A673 (cell line): ENCODE data around the gene FBXO48. TPM values are rescaled to one million over a fixed set of nuclear protein-coding genes. Genes with fewer than 3 reads are reported as not detected.

Experiments used
- BruUV-seq: library from RNA; stranded (reverse); fragments of 400-500 nt; replicated peaks from 2 replicates; lab custom pipeline; 2021; lab: Mats Ljungman, UMichigan
- CTCF ChIA-PET: fragments of 300-600 bp; sonication (Branson Sonifier 250); formaldehyde crosslinking; loops from one replicate; lab custom pipeline; 2022; ENCODE audit warnings: antibody characterized with exemption; lab: Charles Lee
- POLR2A ChIA-PET: fragments of 300-600 bp; sonication (Branson Sonifier 250); formaldehyde crosslinking; loops from one replicate; lab custom pipeline; 2022; ENCODE audit warnings: antibody characterized with exemption; ENCODE audit not compliant: low non-redundant PET; lab: Charles Lee
- DNase-seq: peaks from one replicate; pipeline ENCODE4 v3.0.0-alpha.2; 2015; ENCODE audit warnings: low spot score
- H3K27ac ChIP-seq: fragments of 200-600 bp; sonication (generic); 2 replicates; pipeline ENCODE4 v1.5.1; 2016; ENCODE audit warnings: mixed run types, low read depth, mild to moderate bottlenecking, mixed read lengths, antibody characterized with exemption, low read length; ENCODE audit not compliant: poor library complexity, severe bottlenecking
- H3K27me3 ChIP-seq: fragments of 200-600 bp; sonication (generic); replicated peaks from 2 replicates; pipeline ENCODE4 v1.6.1; 2017; ENCODE audit warnings: mixed run types, low read depth, mild to moderate bottlenecking, mixed read lengths, antibody characterized with exemption, low read length; ENCODE audit not compliant: insufficient read depth, poor library complexity
- H3K36me3 ChIP-seq: fragments of 200-600 bp; sonication (generic); 2 replicates; pipeline ENCODE4 v1.6.1; 2016; ENCODE audit warnings: mixed run types, mild to moderate bottlenecking, mixed read lengths, antibody characterized with exemption, low read length; ENCODE audit not compliant: insufficient read depth, poor library complexity, severe bottlenecking
- H3K4me1 ChIP-seq: fragments of 200-600 bp; sonication (generic); 2 replicates; pipeline ENCODE4 v1.6.1; 2017; ENCODE audit warnings: mixed run types, mild to moderate bottlenecking, mixed read lengths, antibody characterized with exemption, low read length; ENCODE audit not compliant: insufficient read depth, poor library complexity, severe bottlenecking
- H3K4me3 ChIP-seq: fragments of 200-600 bp; sonication (generic); 2 replicates; pipeline ENCODE4 v1.5.1; 2016; ENCODE audit warnings: low read depth, mixed run types, mild to moderate bottlenecking, mixed read lengths, low read length; ENCODE audit not compliant: poor library complexity, severe bottlenecking
- H3K9me3 ChIP-seq: fragments of 200-600 bp; sonication (generic); 2 replicates; pipeline ENCODE4 v1.6.1; 2016; ENCODE audit warnings: mixed run types, low read depth, mild to moderate bottlenecking, mixed read lengths, antibody characterized with exemption, low read length; ENCODE audit not compliant: poor library complexity, severe bottlenecking
- EZH2 ChIP-seq: fragments of 200-600 bp; sonication (generic); IDR thresholded peaks from 2 replicates; pipeline ENCODE4 v1.6.1; 2017; ENCODE audit warnings: borderline replicate concordance, low read depth, mild to moderate bottlenecking, mixed read lengths, antibody characterized with exemption, low read length; ENCODE audit not compliant: poor library complexity, severe bottlenecking
- intact Hi-C: fragments of 100-400 bp; cut with micrococcal nuclease; formaldehyde crosslinking; loops from one replicate; pipeline ENCODE4 v1.10.0; 2022; ENCODE audit not compliant: unreplicated experiment
- total RNA-seq: library from RNA; stranded (reverse); gene quantifications from 2 replicates; pipeline ENCODE4 v1.2.3, GENCODE V29; 2021
- TF ChIP-seq, protein P1 (sequence below): fragments of 300-800, 200-600 bp; sonication (generic); conservative IDR thresholded peaks from 2 replicates; pipeline ENCODE4 v1.5.1; 2017; ENCODE audit warnings: low read depth, mild to moderate bottlenecking, antibody characterized with exemption, low read length, moderate library complexity, mixed read lengths

Gene FBXO48
- total RNA-seq, 1 experiment from 2014 or later, result 2.0 TPM

DNA sequence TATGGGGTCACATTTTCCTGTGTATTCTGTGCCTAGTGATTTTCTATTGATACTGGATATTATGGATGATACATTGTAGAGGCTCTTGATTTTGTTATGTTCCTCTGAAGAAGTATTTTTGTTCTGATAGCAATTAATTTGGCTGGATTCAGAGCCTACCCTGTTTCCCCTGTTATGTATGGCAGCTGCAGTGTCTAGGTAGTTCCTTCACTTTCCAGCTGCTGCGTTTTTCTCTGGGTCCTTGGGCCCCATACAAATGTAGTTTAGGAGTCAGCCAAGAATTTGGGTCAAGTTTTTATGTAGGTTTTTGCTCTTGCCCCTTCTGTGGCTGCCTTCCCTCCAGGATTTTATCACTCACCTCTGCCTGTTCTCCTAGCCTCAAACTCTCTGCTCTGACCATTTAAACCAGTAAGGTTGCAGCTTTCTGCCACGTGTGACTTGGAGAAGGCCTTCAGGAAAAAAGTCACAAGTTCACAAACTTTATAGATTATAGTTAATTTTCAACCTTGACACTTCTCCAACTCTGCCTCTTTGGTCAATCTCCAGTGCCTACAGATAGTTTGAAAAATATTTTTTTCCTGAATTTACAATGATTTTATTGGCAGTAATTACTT, 47.3 kb upstream of the FBXO48 start:
- TF ChIP-seq EZH2, result no peak
- TF ChIP-seq, protein P1, sequence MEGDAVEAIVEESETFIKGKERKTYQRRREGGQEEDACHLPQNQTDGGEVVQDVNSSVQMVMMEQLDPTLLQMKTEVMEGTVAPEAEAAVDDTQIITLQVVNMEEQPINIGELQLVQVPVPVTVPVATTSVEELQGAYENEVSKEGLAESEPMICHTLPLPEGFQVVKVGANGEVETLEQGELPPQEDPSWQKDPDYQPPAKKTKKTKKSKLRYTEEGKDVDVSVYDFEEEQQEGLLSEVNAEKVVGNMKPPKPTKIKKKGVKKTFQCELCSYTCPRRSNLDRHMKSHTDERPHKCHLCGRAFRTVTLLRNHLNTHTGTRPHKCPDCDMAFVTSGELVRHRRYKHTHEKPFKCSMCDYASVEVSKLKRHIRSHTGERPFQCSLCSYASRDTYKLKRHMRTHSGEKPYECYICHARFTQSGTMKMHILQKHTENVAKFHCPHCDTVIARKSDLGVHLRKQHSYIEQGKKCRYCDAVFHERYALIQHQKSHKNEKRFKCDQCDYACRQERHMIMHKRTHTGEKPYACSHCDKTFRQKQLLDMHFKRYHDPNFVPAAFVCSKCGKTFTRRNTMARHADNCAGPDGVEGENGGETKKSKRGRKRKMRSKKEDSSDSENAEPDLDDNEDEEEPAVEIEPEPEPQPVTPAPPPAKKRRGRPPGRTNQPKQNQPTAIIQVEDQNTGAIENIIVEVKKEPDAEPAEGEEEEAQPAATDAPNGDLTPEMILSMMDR, result no peak
- intact Hi-C loops, result no loop called here
- H3K4me1 ChIP-seq, result no peaks in the 10 kb centered on the region
- H3K4me3 ChIP-seq, result no peak overlapping the region
- DNase-seq, result no peak
- H3K36me3 ChIP-seq, result no peaks in the 10 kb centered on the region
- BruUV-seq, result no TSS peak
- CTCF ChIA-PET, result no interaction called here
- no peak overlapping the region for H3K27ac ChIP-seq
- POLR2A ChIA-PET, result no interaction called here
- H3K9me3 ChIP-seq, result no peaks in the 10 kb centered on the region
- H3K27me3 ChIP-seq, result no peaks in the 10 kb centered on the region

DNA sequence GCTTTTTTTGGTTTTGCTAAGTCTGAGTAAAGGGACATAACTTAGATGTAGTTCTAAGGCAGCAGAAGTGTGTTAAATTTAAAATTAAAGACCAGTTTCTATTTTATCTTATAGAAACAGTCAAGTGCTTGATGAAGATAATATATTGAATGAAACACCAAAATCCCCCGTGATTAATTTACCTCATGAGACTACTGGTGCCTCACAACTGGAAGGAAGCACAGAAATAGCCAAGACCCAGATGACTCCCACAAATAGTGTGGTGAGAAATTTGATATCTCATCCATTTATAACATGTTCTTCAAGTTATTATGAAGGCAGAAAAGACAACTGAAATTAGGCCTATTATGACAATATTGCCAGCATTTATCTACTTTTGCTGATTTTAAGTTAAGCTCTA, 45.9 kb upstream of the FBXO48 start:
- intact Hi-C loops, result no loop called here
- no peak overlapping the region for H3K4me3 ChIP-seq
- no peak for TF ChIP-seq EZH2
- TF ChIP-seq, protein P1, result no peak
- no peak for DNase-seq
- POLR2A ChIA-PET, result no interaction called here
- H3K27ac ChIP-seq, result no peak overlapping the region
- BruUV-seq, result no TSS peak
- CTCF ChIA-PET, result no interaction called here
- no peaks in the 10 kb centered on the region for H3K27me3 ChIP-seq
- H3K9me3 ChIP-seq, result no peaks in the 10 kb centered on the region
- no peaks in the 10 kb centered on the region for H3K36me3 ChIP-seq
- H3K4me1 ChIP-seq, result no peaks in the 10 kb centered on the region

DNA sequence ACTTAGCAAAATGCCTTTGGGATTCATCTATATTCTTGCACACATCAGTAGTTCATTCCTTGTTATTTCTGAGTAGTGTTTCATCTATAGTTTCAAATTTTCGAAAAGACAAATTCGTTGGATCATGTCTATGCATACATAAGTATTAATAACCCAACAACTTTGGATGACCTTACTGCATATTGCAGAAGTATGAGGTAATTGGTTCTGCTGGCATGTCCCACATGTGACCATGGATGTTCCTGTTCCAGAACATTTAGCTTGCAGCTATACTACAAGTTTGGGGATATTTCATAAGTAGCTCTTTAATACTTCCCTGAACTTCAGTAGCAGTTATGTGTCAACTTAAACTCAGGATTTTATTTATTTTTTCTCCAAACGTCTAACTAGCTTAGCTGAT, 45.2 kb upstream of the FBXO48 start:
- CTCF ChIA-PET, result no interaction called here
- H3K27me3 ChIP-seq, result no peaks in the 10 kb centered on the region

More for the DNA sequence above, 45.2 kb upstream of the FBXO48 start:
- POLR2A ChIA-PET, result no interaction called here
- BruUV-seq, result no TSS peak
- Histone ChIP-seq H3K27ac (no peak overlapping the region), H3K9me3 (no peaks in the 10 kb centered on the region), H3K36me3 (no peaks in the 10 kb centered on the region), H3K4me3 (no peak overlapping the region), H3K4me1 (no peaks in the 10 kb centered on the region)
- DNase-seq, result no peak
- TF ChIP-seq, protein P1, result no peak
- TF ChIP-seq EZH2, result no peak
- intact Hi-C loops, result no loop called here
